Muscle layer of colon (tissue), 2 donors: Measurements from ENCODE around the gene ACOXL.

Experiments
- H3K27ac ChIP-seq: one replicate; pipeline ENCODE4 v1.7.0; 2013; ENCODE audit warnings: low read depth, mild to moderate bottlenecking, low read length, moderate library complexity
- H3K27me3 ChIP-seq, 2 donors: one replicate each; pipeline ENCODE4 v1.7.0; 2013; ENCODE audit warnings: low read length in 2 of 2, mild to moderate bottlenecking in 2 of 2; ENCODE audit not compliant: insufficient read depth in 2 of 2, control insufficient read depth in 1 of 2
- H3K36me3 ChIP-seq: one replicate; pipeline ENCODE4 v1.7.0; 2013; ENCODE audit warnings: mild to moderate bottlenecking, low read length; ENCODE audit not compliant: insufficient read depth
- H3K4me1 ChIP-seq: one replicate; pipeline ENCODE4 v1.7.0; 2013; ENCODE audit warnings: mild to moderate bottlenecking, low read length; ENCODE audit not compliant: insufficient read depth
- H3K4me3 ChIP-seq, 2 donors: one replicate each; pipeline ENCODE4 v1.7.0; 2013; ENCODE audit warnings: low read length in 2 of 2, low read depth in 1 of 2, mild to moderate bottlenecking in 1 of 2, moderate library complexity in 1 of 2
- H3K9ac ChIP-seq: one replicate; pipeline ENCODE4 v1.7.0; 2013; ENCODE audit warnings: low read length
- H3K9me3 ChIP-seq: one replicate; pipeline ENCODE4 v1.7.0; 2013; ENCODE audit warnings: mild to moderate bottlenecking, low read length
- donor health status: abdominal sarcoma.
- donor health status: Adenocarcinoma of cecum.

ACOXL gene

DNA sequence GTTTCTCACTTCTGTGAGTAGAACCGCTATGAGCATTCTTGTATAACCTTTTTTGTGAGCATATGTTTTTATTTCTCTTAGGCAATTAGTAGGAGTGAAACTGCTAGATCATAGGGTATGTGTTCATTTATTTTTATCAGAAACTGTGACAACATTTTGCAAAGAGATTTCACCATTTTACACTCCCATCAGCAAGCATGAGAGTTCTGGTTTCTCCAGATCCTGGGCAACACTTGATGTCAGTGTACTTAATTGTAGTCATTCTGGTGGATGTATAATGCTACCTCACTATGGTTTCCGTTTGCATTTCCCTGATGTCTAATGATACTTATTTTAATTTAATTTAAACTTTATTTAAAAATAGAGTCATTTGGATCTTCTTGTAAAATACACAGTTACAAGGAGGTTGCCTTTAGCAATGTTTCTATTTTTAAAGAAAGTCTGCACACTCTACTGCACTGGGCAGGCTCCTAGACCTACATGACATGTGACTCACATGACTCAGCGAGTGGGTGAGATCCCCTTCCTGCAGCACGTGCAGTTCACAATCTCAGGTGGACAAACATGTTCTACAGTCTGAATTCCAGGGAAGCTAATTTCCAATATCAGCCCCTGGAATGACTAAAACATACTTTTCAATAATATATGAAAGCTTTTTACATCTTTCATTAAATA, 261.3 kb downstream of the ACOXL start:
- Histone ChIP-seq H3K4me3 (no peak overlapping the region), H3K36me3 (no peaks in the 10 kb centered on the region), H3K27ac (no peak overlapping the region), H3K9ac (no peak overlapping the region), H3K4me1 (no peaks in the 10 kb centered on the region), H3K27me3 (no peaks in the 10 kb centered on the region), H3K9me3 (no peaks in the 10 kb centered on the region)

DNA sequence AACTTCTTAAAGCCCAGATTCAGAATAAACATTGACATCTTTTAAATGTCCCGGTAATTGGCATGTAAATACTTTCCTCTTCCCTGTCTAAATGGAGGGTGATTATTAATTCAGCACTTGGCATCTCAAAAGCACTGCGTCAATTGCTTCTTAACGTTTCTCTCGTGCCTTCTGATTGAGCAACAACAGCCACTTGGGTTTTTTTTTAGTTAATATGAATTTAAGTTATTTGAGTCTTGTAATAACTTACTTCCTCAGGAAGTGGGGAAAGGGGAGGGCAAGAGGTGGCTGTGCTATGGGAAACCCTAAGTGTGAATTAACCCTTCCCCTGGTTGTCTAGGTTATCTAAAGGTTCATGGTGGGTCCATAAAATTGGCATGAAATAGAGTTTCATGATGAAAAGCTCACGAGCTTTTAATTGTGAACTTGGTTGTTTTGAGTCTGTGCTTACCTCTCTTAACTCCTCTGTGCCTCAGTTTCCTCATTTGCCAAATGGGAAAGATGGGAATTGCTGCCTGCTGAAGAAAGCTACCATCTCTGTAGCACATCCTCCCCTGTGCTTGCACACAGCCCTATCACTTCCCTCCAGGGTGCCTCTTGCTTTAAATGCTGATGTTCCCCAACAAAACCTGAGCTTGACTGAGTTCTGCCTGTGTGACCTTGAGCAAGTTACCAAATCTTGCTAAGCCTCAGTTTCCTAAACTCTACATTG, 262.0 kb downstream of the ACOXL start:
- H3K36me3 ChIP-seq = no peaks in the 10 kb centered on the region
- H3K9me3 ChIP-seq = no peaks in the 10 kb centered on the region
- no peaks in the 10 kb centered on the region for H3K4me1 ChIP-seq
- H3K9ac ChIP-seq = no peak overlapping the region
- no peaks in the 10 kb centered on the region for H3K27me3 ChIP-seq
- H3K4me3 ChIP-seq = no peak overlapping the region
- no peak overlapping the region for H3K27ac ChIP-seq

DNA sequence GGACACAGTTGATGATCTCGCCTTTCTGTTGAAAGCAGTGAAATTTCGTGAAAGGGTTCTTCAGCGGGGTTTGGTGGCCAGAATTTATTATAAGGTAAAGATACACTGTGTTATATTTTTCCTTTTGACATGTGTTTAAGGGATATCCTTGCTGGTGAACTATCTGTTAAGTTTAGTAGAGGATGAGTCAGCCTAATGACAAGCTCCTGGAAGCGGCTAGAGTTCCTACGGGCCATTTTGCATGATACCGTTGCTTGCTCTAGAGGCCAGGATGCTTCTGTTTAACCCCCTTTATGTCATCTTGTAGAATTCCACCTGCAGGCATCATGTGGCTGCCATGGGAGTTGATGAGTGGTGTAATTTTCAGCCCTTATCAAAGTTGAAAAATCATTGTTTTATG, 263.5 kb downstream of the ACOXL start:
- H3K36me3 ChIP-seq = no peaks in the 10 kb centered on the region

DNA sequence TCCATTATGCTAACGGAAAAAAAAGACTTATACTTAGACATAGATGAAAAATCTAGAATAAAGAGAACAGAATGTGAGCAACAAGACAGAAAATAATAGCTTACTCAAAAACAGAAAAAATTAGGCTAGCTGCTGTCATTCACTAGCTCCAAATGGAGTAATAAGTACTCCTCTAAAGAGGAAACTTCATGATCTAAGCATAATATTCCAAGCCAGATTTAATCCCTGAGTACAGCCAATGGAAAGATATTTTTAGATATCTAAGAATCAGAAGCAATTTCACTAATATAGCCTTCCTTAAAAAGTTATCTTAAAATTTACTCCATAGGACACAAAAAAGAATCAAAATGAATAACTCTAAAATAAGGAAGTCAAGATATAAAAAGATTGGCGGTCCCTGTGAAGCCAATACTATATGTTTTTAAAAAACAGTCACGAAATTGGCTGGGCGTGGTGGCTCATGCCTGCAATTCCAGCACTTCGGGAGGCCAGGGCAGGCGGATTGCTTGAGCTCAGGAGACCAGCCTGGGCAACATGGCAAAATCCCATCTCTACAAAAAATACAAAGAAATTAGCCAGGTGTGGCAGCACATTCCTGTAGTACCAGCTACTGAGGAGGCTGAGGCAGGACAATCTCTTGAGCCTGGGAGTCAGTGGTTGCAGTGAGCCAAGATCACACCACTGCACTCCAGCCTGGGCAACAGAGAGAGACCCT, 265.1 kb downstream of the ACOXL start:
- H3K9me3 ChIP-seq = no peaks in the 10 kb centered on the region
- H3K4me1 ChIP-seq = no peaks in the 10 kb centered on the region
- no peak overlapping the region for H3K9ac ChIP-seq
- no peak overlapping the region for H3K4me3 ChIP-seq
- no peak overlapping the region for H3K27ac ChIP-seq
- no peaks in the 10 kb centered on the region for H3K36me3 ChIP-seq
- H3K27me3 ChIP-seq = no peaks in the 10 kb centered on the region

More for the DNA sequence above, 263.5 kb downstream of the ACOXL start:
- Histone ChIP-seq H3K27me3 (no peaks in the 10 kb centered on the region), H3K4me3 (no peak overlapping the region), H3K4me1 (no peaks in the 10 kb centered on the region), H3K27ac (no peak overlapping the region), H3K9ac (no peak overlapping the region), H3K9me3 (no peaks in the 10 kb centered on the region)

DNA sequence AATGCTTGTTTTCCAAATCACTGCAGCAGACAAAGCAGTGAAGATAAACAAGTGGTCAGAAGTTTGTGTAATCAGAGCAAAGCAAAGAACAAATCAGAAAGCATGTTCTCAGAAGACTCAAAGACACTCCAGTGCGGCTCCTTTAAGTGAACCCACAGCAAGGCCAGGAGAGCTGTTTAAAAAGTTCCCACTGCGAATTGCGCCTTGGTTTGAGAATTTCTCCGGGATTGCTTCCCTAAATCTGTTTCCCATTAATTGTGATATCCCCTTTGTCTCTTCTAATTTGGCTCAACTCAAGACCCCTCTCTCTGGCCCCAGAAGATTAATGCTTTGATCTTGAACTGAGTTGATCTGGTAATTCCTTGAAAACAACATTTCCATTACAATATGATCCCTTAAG, 265.9 kb downstream of the ACOXL start:
- Histone ChIP-seq H3K27me3 (no peaks in the 10 kb centered on the region), H3K9me3 (no peaks in the 10 kb centered on the region), H3K9ac (no peak overlapping the region), H3K27ac (no peak overlapping the region), H3K36me3 (no peaks in the 10 kb centered on the region), H3K4me3 (no peak overlapping the region), H3K4me1 (no peaks in the 10 kb centered on the region)

DNA sequence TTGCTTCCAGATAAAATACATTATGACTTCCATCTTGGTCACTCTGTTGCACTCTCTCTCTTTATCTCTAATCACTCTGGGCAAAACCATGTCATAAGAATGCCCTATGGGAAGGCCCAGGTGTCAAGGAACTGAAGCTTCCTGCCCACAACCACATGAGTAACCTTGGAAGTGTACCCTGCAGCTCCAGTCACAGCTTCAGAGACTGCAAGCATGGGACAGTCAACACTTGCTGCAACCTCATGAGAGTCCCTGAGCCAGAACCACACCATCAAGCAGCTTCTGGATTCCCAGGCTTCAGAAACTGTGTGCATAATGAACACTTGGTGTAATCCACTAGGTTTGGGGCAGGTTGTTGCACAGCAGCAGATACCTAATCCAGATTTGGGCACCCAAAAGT, 267.3 kb downstream of the ACOXL start:
- Histone ChIP-seq H3K4me1 (no peaks in the 10 kb centered on the region), H3K9me3 (no peaks in the 10 kb centered on the region), H3K27me3 (no peaks in the 10 kb centered on the region), H3K27ac (no peak overlapping the region), H3K4me3 (no peak overlapping the region), H3K36me3 (no peaks in the 10 kb centered on the region), H3K9ac (no peak overlapping the region)

DNA sequence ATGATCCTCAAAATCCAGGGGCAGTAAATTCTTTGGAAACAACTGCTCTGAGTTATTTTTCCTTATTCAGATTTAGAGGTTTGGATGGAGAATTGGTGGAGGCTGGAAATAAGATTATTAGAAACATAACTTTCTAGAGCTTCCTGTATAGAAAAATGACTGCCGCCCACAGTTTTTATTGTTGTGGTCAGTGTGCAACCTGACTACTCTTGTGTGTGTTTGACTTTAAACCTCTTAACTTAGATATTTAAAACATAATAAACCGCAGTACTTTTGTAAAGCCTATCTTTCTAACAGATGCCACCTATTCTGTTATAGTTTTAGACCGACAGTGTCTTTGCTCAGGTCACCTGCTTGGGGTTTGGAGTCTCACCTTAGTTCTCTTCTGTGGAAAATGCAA, 272.9 kb downstream of the ACOXL start:
- H3K27ac ChIP-seq = no peak overlapping the region
- no peak overlapping the region for H3K9ac ChIP-seq
- no peak overlapping the region for H3K4me3 ChIP-seq
- no peaks in the 10 kb centered on the region for H3K27me3 ChIP-seq
- H3K4me1 ChIP-seq = no peaks in the 10 kb centered on the region
- H3K9me3 ChIP-seq = no peaks in the 10 kb centered on the region
- H3K36me3 ChIP-seq = no peaks in the 10 kb centered on the region

DNA sequence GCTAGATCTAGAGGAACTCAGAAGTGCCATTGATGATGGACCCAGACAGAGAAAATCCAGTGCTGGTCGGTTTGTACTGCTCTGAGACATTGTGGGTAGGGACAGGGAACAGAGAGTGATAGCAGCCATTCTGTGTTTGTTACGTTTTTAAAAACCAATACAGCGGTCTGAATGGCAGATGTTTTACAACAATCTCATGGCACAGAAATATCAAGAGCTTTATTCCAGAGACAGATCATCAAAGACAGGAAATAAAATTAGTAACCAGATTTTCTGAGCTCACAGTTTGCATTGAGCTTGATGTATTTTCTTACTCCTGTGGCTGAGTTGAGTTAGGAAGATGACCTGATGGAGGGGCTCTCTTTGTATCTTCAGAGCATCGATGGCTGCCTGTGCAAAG, 273.4 kb downstream of the ACOXL start:
- Histone ChIP-seq H3K36me3 (no peaks in the 10 kb centered on the region), H3K27ac (no peak overlapping the region), H3K27me3 (no peaks in the 10 kb centered on the region), H3K4me1 (no peaks in the 10 kb centered on the region), H3K9ac (no peak overlapping the region), H3K9me3 (no peaks in the 10 kb centered on the region), H3K4me3 (no peak overlapping the region)

DNA sequence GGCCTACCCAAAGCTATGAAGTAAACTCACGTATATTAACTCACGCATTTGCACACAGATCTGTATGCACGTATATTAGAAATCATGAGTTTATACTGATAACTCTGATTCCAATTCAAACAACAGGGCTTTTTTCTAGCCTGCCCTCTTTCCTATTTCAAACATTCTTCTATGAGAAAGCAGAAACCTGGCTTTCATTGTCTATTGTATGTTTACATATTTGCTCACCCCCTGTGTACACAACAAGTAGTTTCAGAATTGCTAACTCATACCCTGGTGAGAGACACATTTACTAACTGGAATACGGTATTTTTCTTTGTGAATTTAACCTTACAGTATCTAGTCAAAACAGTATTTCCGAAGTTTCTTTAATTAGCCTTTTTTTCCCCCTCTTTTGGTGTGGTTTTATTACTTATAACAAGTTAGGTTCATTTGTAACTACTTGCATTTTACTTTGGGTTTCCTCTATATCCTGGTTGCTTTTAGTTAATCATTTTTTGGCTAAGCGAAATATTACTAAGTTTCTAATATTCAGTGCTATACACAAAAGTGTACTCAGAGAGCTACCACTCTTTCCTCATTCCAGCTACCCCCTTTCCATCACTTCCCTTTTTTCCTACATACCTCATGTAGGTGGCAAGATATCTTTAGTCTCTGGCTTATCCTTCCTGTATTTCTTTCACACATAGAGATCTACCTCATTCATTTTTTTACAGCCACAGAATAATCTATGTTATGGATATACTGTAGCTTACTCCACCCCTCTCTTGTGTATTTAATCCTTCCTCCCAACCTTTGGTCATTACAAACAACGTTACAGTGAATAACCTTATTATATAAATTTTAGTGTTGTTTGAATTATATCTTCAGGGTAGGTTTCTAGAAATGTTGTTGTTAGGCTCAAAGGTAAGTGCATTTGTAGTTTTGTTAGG, 275.6 kb downstream of the ACOXL start:
- H3K4me3 ChIP-seq = no peak overlapping the region
- H3K36me3 ChIP-seq = no peaks in the 10 kb centered on the region
- H3K27ac ChIP-seq = no peak overlapping the region
- no peaks in the 10 kb centered on the region for H3K9me3 ChIP-seq
- H3K4me1 ChIP-seq = no peaks in the 10 kb centered on the region
- no peak overlapping the region for H3K9ac ChIP-seq
- no peaks in the 10 kb centered on the region for H3K27me3 ChIP-seq

DNA sequence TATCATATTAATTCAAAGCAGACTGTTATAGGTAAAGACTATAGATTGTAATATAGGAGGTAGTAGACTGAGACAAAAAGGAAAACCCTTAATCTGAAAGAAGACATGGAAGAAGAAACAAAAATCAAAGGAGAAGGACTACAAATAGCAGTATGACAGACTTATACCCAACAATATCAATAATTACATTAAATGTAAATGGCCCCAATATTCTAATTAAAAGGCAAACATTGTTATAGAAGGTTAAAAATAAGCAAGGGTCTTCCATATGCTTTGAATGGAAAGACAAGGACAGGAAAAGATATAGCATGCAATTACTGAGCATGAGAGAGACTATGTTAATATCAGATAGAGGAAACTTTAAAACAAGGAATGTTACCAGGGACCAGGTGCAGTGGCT, 278.8 kb downstream of the ACOXL start:
- H3K27ac ChIP-seq = no peak overlapping the region
- H3K9ac ChIP-seq = no peak overlapping the region
- no peaks in the 10 kb centered on the region for H3K36me3 ChIP-seq
- no peaks in the 10 kb centered on the region for H3K27me3 ChIP-seq
- no peaks in the 10 kb centered on the region for H3K9me3 ChIP-seq
- H3K4me1 ChIP-seq = no peaks in the 10 kb centered on the region
- H3K4me3 ChIP-seq = no peak overlapping the region
